ENCODE measurements around the gene BMP6. TPM values are rescaled to one million over a fixed set of nuclear protein-coding genes. Genes with fewer than 3 reads are reported as not detected.

The BMP6 gene
- polyA plus RNA-seq, 3 donors = not detected

DNA sequence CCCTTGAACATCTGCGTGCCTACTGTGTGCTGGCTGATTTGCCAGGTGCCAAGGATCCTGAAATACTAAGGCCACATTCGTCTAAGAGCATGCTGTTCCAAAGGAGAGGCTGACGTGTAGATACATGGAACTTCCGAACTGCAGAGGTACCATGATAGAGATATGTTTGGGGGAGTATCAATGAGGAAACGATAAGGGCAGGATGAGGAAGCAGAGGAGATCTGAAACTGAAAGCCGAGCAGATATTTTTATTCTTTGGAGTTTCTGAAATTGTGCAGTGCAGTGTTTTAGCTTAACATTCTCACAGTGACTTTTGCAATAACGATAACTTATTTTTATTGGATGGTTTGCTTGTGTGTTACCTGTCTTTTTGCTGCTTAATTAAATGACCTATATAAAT, 24.3 kb downstream of the BMP6 start:
- H3K4me2 ChIP-seq (replicated peaks; ENCODE audit: extremely low read depth, low read length, poor library complexity, severe bottlenecking) = no peak overlapping the region
- H3K27me3 Mint-ChIP-seq (ENCODE audit: low read depth in 3 of 3) = peaks cover 4 to 6% (median 5%) of the 10 kb centered on the region in 3 donors
- H3K4me3 Mint-ChIP-seq = no peak overlapping the region

GRCh38 chr6:7758456-7758855, 32.6 kb downstream of the BMP6 start:
- Mint-ChIP-seq H3K9me3 (peaks cover 0 to 13% (median 5%) of the 10 kb centered on the region in 7 donors), H3K36me3 (no peaks in the 10 kb centered on the region), H3K4me1 (no peaks in the 10 kb centered on the region), H3K27me3 (ENCODE audit: low read depth in 3 of 3) (peaks cover 1 to 5% (median 4%) of the 10 kb centered on the region in 3 donors), H3K4me3 (no peak overlapping the region), H3K27ac (peak overlapping the region in 1 of 7 donors; percentile 32)
- no peak overlapping the region for H3K4me3 ChIP-seq (replicated peaks in 1 of 3; ENCODE audit: low read depth in 2 of 3, low read length in 3 of 3)
- H3K4me2 ChIP-seq (replicated peaks; ENCODE audit: extremely low read depth, low read length, poor library complexity, severe bottlenecking) = no peak overlapping the region
- no peaks in the 10 kb centered on the region for H3K79me2 ChIP-seq (ENCODE audit: insufficient read depth, low read length)
- no peaks in the 10 kb centered on the region for H3K4me1 ChIP-seq (ENCODE audit: control insufficient read depth in 1 of 2, insufficient read depth in 2 of 2, low read length in 2 of 2)
- WGBS (ENCODE audit: insufficient coverage) = no CpG with 5 or more reads among the region's 7 CpGs
- no peaks in the 10 kb centered on the region for H3K9me3 ChIP-seq (replicated peaks in 1 of 2; ENCODE audit: control insufficient read depth in 1 of 2, insufficient read depth in 1 of 2, low read length in 2 of 2)
- H3K27ac ChIP-seq (ENCODE audit: low read depth in 1 of 2, low read length in 2 of 2) = no peak overlapping the region
- TF ChIP-seq CTCF (IDR thresholded peaks at IDR 0.05) = no peak
- no peak for DNase-seq
- no peaks in the 10 kb centered on the region for H4K20me1 ChIP-seq (ENCODE audit: insufficient read depth, low read length)
- H3K9ac ChIP-seq (ENCODE audit: insufficient read depth, low read length, poor library complexity, severe bottlenecking) = no peak overlapping the region
- intact Hi-C loops (cut with micrococcal nuclease) = no loop called here
- no peaks in the 10 kb centered on the region for H3K27me3 ChIP-seq (ENCODE audit: control insufficient read depth in 2 of 2, insufficient read depth in 2 of 2, low read length in 2 of 2)
- H2AFZ ChIP-seq (ENCODE audit: insufficient read depth, low read depth, low read length, poor library complexity, severe bottlenecking) = no peak overlapping the region
- no peaks in the 10 kb centered on the region for H3K36me3 ChIP-seq (replicated peaks in 1 of 2; ENCODE audit: control insufficient read depth in 1 of 2, insufficient read depth in 2 of 2, low read length in 2 of 2)

More for the DNA sequence above, 24.3 kb downstream of the BMP6 start:
- Histone ChIP-seq H3K79me2 (ENCODE audit: insufficient read depth, low read length) (no peaks in the 10 kb centered on the region), H3K9me3 (replicated peaks in 1 of 2; ENCODE audit: control insufficient read depth in 1 of 2, insufficient read depth in 1 of 2, low read length in 2 of 2) (no peaks in the 10 kb centered on the region), H3K27ac (ENCODE audit: low read depth in 1 of 2, low read length in 2 of 2) (no peak overlapping the region), H3K36me3 (replicated peaks in 1 of 2; ENCODE audit: control insufficient read depth in 1 of 2, insufficient read depth in 2 of 2, low read length in 2 of 2) (no peaks in the 10 kb centered on the region), H3K27me3 (ENCODE audit: control insufficient read depth in 2 of 2, insufficient read depth in 2 of 2, low read length in 2 of 2) (no peaks in the 10 kb centered on the region), H2AFZ (ENCODE audit: insufficient read depth, low read depth, low read length, poor library complexity, severe bottlenecking) (no peak overlapping the region), H3K4me1 (ENCODE audit: control insufficient read depth in 1 of 2, insufficient read depth in 2 of 2, low read length in 2 of 2) (no peaks in the 10 kb centered on the region), H3K4me3 (replicated peaks in 1 of 3; ENCODE audit: low read depth in 2 of 3, low read length in 3 of 3) (no peak overlapping the region), H4K20me1 (ENCODE audit: insufficient read depth, low read length) (no peaks in the 10 kb centered on the region), H3K9ac (ENCODE audit: insufficient read depth, low read length, poor library complexity, severe bottlenecking) (no peak overlapping the region)
- 69% methylated on average over 5 of the region's 7 CpGs for WGBS (ENCODE audit: insufficient coverage)
- Mint-ChIP-seq H3K36me3 (no peaks in the 10 kb centered on the region), H3K4me1 (peaks cover 3% of the 10 kb centered on the region), H3K9me3 (peaks cover 0 to 6% (median 0%) of the 10 kb centered on the region in 7 donors), H3K27ac (no peak overlapping the region)
- TF ChIP-seq CTCF (IDR thresholded peaks at IDR 0.05) = no peak
- no peak for DNase-seq
- intact Hi-C loops (cut with micrococcal nuclease) = no loop called here

Measured in CD14-positive monocyte (primary cell).